ENCODE data around the gene SLC16A10. TPM values are rescaled to one million over a fixed set of nuclear protein-coding genes. Genes with fewer than 3 reads are reported as not detected.

The SLC16A10 gene
- total RNA-seq, 1 experiment from 2014 or later: 5.9 TPM

Small RNA genes lying within 50 kb of the gene (small RNA-seq; reads per million reads assigned to genes)
- gene RNU6-960P: 0 reads per million in 2 experiments

Other genes starting within 250 kb of the SLC16A10 start
- 76.4 and 82.0 TPM in 2 replicates for gene AMD1, start 212.7 kb upstream of the SLC16A10 start, total RNA-seq (2014; rRNA removed; shearing (Covaris generic))
- gene GTF3C6, start 128.8 kb upstream of the SLC16A10 start, total RNA-seq (2014; rRNA removed; shearing (Covaris generic)): 67.1 and 73.4 TPM in 2 replicates
- 55.2 and 56.8 TPM in 2 replicates for gene RPF2, start 105.5 kb upstream of the SLC16A10 start, total RNA-seq (2014; rRNA removed; shearing (Covaris generic))